Activated B cell treated with CpG ODN at 0.5 μM for 24 hours (primary cell): ENCODE measurements around the gene LCN6. TPM values are rescaled to one million over a fixed set of nuclear protein-coding genes. Genes with fewer than 3 reads are reported as not detected.
A peak's percentile ranks its signal among the peaks of the same experiment; 100 is the strongest.
"Not testable (repeated sequence)": the region's sequence is repeated elsewhere in the genome, so short reads cannot be mapped to it uniquely, and the experiment has no call there.

Experiments used
- ATAC-seq: fragments of 200-7000 bp; cut with Tn5 transposase; one replicate; pipeline ENCODE4 v1.10.0; 2021; ENCODE audit warnings: low read depth, mild to moderate bottlenecking, moderate library complexity
- CTCF ChIA-PET: fragments of 350-600 bp; sonication (Branson Sonifier 250); formaldehyde crosslinking; loops from one replicate; lab custom pipeline; 2021; ENCODE audit warnings: antibody characterized with exemption; lab: Charles Lee
- POLR2A ChIA-PET: fragments of 350-600 bp; sonication (Branson Sonifier 250); formaldehyde crosslinking; loops from one replicate; lab custom pipeline; 2021; ENCODE audit warnings: antibody characterized with exemption; lab: Charles Lee
- DNase-seq: peaks from one replicate; pipeline ENCODE4 v3.0.0; 2022
- H3K27ac Mint-ChIP-seq: one replicate; pipeline ENCODE4 v1.8.0; 2020; ENCODE audit warnings: mixed read lengths
- H3K27me3 Mint-ChIP-seq: one replicate; pipeline ENCODE4 v1.8.0; 2021; ENCODE audit warnings: mixed read lengths
- H3K36me3 Mint-ChIP-seq: one replicate; pipeline ENCODE4 v1.8.0; 2021; ENCODE audit warnings: low read depth, mixed read lengths
- H3K4me1 Mint-ChIP-seq: one replicate; pipeline ENCODE4 v1.8.0; 2021; ENCODE audit warnings: mixed read lengths
- H3K4me3 Mint-ChIP-seq: one replicate; pipeline ENCODE4 v1.8.0; 2020; ENCODE audit warnings: mild to moderate bottlenecking, mixed read lengths
- H3K9me3 Mint-ChIP-seq: one replicate; pipeline ENCODE4 v1.8.0; 2020; ENCODE audit warnings: mixed read lengths
- CTCF ChIP-seq: fragments of 200-600 bp; IDR thresholded peaks from one replicate; pipeline ENCODE4 v1.8.0; 2022; ENCODE audit warnings: antibody characterized with exemption, mild to moderate bottlenecking
- intact Hi-C: fragments of 100-400 bp; cut with micrococcal nuclease; formaldehyde crosslinking; loops from one replicate; pipeline ENCODE4 v1.15.1; 2024
- total RNA-seq: library from RNA; stranded (reverse); gene quantifications from 2 replicates; pipeline ENCODE4 v1.2.3, GENCODE V29; 2022

LCN6 gene
- total RNA-seq, 1 donor from 2014 or later, result not detected

- ATAC-seq (no peak), DNase-seq (no peak)
- no peak for TF ChIP-seq CTCF
- ChIA-PET CTCF (interaction anchor here (1.5 kb wide), 1 partner anchor 14 kb away, joined by 3 read pairs; no protein-coding TSS in a partner anchor), POLR2A (no interaction called here)
- Mint-ChIP-seq H3K4me1 (peaks cover 40% of the 10 kb centered on the region), H3K27ac (no peak overlapping the region), H3K4me3 (no peak overlapping the region), H3K36me3 (no peaks in the 10 kb centered on the region), H3K27me3 (peaks cover 1% of the 10 kb centered on the region), H3K9me3 (peaks cover 4% of the 10 kb centered on the region)
- intact Hi-C loops, result no loop called here
These were observed 21.4 kb upstream of the LCN6 start for GRCh38 chr9:136769710-136770191.

- H3K27ac Mint-ChIP-seq, result peak overlapping the region; percentile 92
- not testable (repeated sequence) for H3K9me3 Mint-ChIP-seq, H3K27me3 Mint-ChIP-seq, H3K36me3 Mint-ChIP-seq
- POLR2A ChIA-PET, result interaction anchor here (0.6 to 2.5 kb wide), 10 partner anchors 9 to 482 kb away, joined by 3 to 18 read pairs (median 4); partner anchors contain the start of genes LCN8 and TMEM141
- DNase-seq (peak; percentile 60), ATAC-seq (peak; percentile 31)
- CTCF ChIA-PET, result interaction anchor here (1.0 to 3.3 kb wide), 5 partner anchors 9 to 268 kb away, joined by 3 to 15 read pairs (median 7); partner anchors contain the start of gene LCN8
- H3K4me3 Mint-ChIP-seq, result peak overlapping the region; percentile 66
- peaks cover 41% of the 10 kb centered on the region for H3K4me1 Mint-ChIP-seq
- intact Hi-C loops, result loop anchor here (1.0 kb wide), 1 partner anchor 18 kb away; no protein-coding TSS in a partner anchor
These were observed 18.2 kb upstream of the LCN6 start for GRCh38 chr9:136766410-136767120.

GRCh38 chr9:136765745-136766409 lies 17.6 kb upstream of the LCN6 start:
- intact Hi-C loops, result loop anchor here (1.0 kb wide), 1 partner anchor 18 kb away; no protein-coding TSS in a partner anchor
- POLR2A ChIA-PET, result interaction anchor here (0.6 to 2.5 kb wide), 8 partner anchors 8 to 482 kb away, joined by 3 to 18 read pairs (median 6); partner anchors contain the start of genes LCN8 and TMEM141
- H3K4me1 Mint-ChIP-seq, result peaks cover 47% of the 10 kb centered on the region
- peak; percentile 52 for ATAC-seq
- H3K4me3 Mint-ChIP-seq, result peak overlapping the region; percentile 74
- H3K27ac Mint-ChIP-seq, result peak overlapping the region; percentile 87
- not testable (repeated sequence) for H3K9me3 Mint-ChIP-seq, H3K36me3 Mint-ChIP-seq, H3K27me3 Mint-ChIP-seq, DNase-seq
- CTCF ChIA-PET, result interaction anchor here (1.0 to 3.3 kb wide), 6 partner anchors 8 to 269 kb away, joined by 3 to 15 read pairs (median 6); partner anchors contain the start of gene LCN8

GRCh38 chr9:136765041-136765440 lies 16.7 kb upstream of the LCN6 start:
- no peak for TF ChIP-seq CTCF
- no peak for ATAC-seq

GRCh38 chr9:136764301-136764891 lies 16.1 kb upstream of the LCN6 start, which contains the start of gene LCN15:
Gene LCN15, minus strand, starts transcription at chr9:136764518. Its CDS starts 30 bp downstream, at chr9:136764488.
- ChIA-PET POLR2A (interaction anchor here (9.1 kb wide), 1 partner anchor 36 kb away, joined by 132 read pairs; no protein-coding TSS in a partner anchor), CTCF (no interaction called here)
- Mint-ChIP-seq H3K4me3 (no peak within 1 kb of the TSS), H3K9me3 (no peaks in the 10 kb centered on the region), H3K36me3 (no peaks in the 10 kb centered on the region), H3K27ac (peak within 1 kb of the TSS; percentile 87), H3K4me1 (peaks cover 53% of the 10 kb centered on the region), H3K27me3 (no peaks in the 10 kb centered on the region)
- DNase-seq (no peak), ATAC-seq (no peak)
- no peak for TF ChIP-seq CTCF
- intact Hi-C loops, result no loop called here

More at GRCh38 chr9:136765041-136765440, 16.7 kb upstream of the LCN6 start:
- ChIA-PET CTCF (interaction anchor here (1.0 kb wide), 1 partner anchor 22 kb away, joined by 4 read pairs; no protein-coding TSS in a partner anchor), POLR2A (interaction anchor here (2.0 to 9.1 kb wide), 3 partner anchors 8 to 37 kb away, joined by 8 to 132 read pairs (median 14); partner anchors contain the start of gene LCN8)
- Mint-ChIP-seq H3K27me3 (no peaks in the 10 kb centered on the region), H3K9me3 (no peaks in the 10 kb centered on the region), H3K4me1 (peaks cover 50% of the 10 kb centered on the region), H3K36me3 (no peaks in the 10 kb centered on the region), H3K4me3 (no peak overlapping the region), H3K27ac (no peak overlapping the region)
- DNase-seq, result no peak
- intact Hi-C loops, result no loop called here
